ENCODE data around the gene CCDC158.
"Not testable (repeated sequence)": the region's sequence is repeated elsewhere in the genome, so short reads cannot be mapped to it uniquely, and the experiment has no call there.

The CCDC158 gene

DNA sequence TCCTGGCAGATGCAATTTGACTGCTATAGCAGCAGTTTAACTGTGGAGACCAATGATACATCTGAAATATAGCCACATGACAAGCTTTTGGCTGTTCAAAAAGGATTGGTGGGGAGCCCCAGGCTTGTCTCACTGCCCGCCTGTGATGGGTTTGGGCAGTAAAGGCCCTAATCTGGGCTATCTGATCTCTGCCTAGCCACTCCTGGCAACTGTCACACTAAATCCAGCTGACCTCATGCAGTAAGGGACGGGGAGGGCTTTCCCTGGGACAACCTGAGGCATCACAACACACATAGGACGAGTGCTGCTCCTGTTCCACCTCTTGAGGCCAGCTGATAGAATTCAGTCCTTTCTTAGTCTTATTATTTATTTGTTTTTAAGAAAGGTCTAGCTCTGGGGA is 56.2 kb downstream of the CCDC158 start:
- no peak for DNase-seq

DNA sequence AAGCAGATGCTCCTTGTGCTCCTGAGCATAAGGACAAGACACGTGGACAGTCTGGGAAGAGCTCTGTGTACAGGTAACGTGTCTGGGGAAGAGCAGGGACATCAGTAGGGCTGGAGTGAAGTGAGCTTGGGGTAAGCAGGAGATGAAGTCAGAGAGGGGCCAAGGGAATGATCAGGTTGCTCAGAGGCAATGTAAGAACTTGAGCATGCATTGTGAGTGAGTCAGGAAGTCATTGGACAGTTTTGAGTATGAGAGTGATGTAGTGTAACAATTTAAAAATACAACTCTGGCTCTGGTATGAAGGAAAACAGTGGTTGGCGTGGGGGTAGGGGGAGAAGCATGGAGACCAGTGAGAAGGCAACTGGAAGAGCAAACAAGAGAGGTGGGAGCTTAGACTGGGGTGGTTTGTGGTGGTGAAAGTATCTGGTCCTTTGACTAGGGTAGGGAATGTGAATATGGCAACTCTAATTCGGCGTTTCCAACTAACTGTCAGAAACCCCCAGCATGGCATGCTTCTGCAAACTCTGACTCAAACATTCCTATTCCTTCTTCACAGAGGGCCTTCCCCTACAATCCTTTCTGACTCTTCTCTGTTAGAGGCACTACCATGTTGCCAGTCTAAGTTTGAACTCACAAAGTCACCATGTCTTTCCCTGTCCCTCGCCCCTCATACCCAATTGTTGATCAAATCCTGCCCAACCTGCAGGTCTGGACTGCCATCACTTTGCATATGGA is 57.2 kb downstream of the CCDC158 start:
- no peak for DNase-seq

DNA sequence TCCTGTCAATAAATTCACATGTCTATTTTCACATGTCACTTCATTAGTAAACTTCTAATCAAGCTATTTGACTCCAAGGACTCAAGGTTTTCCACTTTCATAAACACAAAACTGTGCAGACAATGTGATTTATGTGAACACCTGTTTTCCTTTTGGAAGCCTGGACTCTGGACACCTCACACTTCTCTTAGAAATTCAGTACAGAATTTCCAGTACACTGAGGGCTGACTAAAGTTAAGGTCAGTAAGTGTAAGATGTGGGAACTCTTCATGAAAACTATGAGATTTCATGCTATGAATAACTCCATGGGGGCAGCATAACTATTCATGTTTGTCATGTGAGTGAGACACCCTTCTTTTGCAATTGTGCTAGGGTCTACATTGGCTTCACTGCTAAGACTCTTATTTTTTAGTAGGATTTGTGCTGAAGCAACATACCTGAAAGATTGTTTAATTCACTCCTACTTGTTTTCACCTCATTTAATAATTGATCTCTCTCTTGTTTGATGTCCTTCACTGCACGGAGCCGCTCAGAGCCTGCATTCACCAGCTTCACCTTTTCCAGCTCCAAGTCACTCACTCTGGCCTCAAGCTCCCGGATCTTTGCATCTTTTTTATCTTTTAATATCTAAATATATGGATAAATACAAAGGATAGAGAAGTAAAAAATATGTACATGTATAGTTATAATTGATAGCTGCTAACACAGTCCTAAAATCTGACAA is 59.1 kb downstream of the CCDC158 start:
- no peak for DNase-seq

DNA sequence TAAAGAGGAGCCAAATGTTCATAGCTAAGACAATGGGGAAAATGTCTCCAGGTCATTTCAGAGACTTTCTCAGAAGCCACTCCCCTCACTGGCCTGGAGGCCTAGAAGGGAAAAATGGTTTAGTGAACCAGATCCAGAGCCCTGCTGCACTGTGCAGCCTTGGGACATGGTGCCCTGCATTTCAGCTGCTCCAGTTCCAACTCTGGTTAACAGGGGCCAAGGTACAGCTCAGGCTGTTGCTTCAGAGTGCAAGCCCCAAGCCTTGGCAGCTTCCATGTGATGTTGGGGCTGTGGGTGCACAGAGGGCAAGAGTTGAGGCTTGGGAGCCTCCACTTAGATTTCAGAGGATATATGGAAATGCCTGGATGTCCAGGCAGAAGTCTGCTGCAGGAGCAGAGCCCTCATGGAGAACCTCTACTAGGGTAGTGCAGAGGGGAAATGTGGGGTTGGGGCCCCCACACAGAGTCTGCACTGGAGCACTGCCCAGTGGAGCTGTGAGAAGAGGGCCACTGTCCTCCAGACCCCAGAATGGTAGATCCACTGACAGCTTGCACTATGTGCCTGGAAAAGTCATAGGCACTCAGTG is 61.0 kb downstream of the CCDC158 start:
- DNase-seq = not testable (repeated sequence)

- DNase-seq = no peak
These were observed 63.0 kb downstream of the CCDC158 start for GRCh38 chr4:76357981-76358380.

- DNase-seq = no peak
These were observed 66.1 kb downstream of the CCDC158 start for GRCh38 chr4:76354517-76355473.

DNA sequence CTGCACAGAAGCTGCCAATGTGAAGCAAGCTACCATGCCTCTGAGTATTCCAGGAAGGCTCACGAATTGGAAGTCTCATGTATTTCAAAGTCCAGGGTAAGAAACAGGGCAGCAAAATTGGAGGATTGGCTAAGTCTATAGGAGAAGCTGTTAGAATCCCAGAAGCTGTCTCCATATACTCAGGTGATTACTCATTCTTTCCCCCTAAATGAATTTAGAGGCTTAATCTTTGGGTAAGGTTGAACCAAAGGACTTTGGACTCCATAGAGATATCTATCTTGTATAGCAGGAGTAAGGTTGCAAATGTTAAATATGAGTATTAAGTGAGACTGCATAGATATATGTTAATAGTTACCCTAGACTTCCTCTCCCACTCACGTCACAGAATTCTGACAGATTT is 78.1 kb downstream of the CCDC158 start:
- DNase-seq = no peak

DNA sequence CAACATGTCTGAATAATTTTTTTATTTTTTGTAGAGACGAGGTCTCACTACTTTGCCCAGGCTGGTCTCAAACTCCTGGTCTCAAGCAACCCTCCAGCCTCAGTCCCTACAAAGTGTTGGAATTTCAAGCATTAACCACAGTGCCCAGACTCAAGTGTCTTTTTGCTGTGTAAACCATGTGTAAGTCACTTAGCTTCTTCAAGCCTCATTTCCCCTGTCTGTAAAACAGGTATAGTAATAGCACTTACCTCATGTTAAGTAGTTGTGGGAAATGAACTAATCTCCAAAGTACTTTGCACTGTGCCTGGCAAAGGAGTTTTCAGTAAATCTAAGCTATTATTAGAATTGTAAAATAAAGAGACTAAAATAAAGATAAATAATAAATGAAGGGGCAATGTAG is 78.8 kb downstream of the CCDC158 start:
- DNase-seq = peak; percentile 16

GRCh38 chr4:76341063-76341462 is 79.9 kb downstream of the CCDC158 start:
- DNase-seq = no peak

- DNase-seq = no peak
These were observed 81.6 kb downstream of the CCDC158 start for GRCh38 chr4:76339364-76339763.

DNA sequence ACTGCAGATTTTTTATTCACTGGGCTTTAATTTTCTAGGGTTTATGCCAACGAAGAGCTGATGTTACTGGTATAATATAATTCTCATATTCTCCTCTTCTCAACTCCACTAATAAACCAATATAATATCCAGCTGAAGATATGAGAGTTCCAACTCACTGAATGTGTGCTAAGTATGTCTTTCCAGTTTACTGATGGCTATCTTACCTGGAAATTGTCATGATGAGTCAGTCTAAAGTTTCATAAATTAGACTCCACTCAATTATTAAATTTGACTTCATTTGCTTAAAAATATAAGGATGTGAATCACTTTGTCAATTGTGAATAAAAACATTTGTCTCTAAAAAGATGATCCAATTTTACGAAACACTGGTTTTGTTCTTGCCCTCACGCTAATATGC is 86.1 kb downstream of the CCDC158 start:
- no peak for DNase-seq

- no peak for DNase-seq
These were observed 94.4 kb downstream of the CCDC158 start for GRCh38 chr4:76326515-76326914.

DNA sequence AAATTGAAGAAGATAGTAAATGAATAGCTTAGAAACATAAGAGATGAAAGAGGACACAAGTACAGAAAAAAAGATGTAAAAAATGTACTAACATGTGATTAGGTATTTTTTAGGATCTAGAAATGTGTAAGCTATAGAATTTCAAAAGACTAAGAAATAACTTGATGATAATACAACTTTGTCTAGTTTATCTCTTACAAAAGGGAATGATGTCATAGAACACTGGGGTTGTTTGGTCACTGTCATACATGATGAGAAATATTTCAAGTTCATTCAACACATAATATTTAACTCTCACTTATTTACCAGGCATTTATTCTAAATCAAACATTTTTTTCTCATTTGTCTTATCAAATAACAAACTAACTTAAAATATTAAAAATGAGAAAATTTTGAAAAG is 95.9 kb downstream of the CCDC158 start:
- DNase-seq = no peak

GRCh38 chr4:76322236-76322635 is 98.7 kb downstream of the CCDC158 start:
- DNase-seq = no peak

DNA sequence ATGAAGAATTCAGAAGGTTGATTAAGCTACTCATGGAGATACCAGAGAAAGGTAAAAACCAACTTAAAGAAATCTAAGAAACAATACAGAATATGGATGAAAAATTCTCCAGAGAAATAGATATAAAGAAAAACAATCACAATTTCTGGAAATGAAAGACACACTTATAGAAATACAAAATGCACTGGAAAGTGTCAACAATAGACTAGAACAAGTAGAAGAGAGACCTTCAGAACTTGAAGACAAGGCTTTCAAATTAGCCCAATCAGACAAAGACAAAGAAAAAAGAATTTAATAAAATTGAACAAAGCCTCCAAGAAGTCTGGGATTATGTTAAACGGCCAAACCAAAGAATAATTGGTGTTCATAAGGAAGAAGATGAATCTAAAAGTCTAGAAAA is 104.8 kb downstream of the CCDC158 start:
- no peak for DNase-seq

DNA sequence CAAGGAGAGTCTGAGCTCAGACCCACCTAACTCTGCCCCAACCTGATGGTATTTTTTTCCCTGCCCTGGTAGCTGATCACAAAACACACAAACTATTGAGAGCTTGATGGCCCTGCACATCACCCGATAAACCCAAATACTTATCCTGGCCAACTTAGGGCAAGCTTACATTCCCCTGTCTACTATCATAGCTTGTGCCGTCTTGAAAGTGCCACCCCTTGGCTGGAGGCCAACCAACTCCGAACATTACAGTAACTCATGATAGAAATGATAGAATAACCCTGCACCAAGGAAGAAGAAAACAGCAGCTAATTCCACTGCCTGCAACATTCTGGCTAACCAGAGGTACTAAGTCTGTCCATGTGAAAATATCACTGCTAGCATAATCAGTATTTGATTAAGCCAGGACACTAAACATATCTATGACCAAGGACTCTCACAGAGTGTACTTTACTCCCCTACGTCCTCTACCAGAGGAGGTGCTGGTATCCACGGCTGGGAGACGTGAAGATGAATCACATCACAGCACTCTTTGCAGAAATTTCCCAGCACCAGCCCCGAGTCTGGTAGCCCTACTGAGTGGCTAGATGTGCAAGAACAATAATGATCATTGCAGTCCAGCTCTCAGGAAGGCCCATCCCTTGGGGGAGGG is 105.5 kb downstream of the CCDC158 start:
- DNase-seq = no peak

DNA sequence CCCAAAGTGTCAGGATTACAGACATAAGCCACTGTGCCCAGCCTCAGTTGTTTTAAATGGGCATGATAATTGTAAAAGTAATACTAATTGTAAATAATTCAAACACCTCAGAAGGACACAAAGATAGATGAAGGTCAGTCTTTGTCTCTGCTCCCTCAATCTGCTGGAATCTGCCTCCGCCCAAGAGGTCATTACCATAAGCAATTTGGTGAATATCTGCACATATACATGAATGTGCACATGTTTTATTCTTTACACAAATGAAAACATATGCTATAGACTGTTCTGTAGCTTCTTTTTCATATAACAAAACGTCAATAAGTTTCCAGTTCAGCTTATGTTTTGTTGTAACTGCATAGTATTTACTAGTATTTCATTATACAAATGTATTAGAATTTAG is 107.4 kb downstream of the CCDC158 start:
- no peak for DNase-seq

- no peak for DNase-seq
These were observed 108.5 kb downstream of the CCDC158 start for GRCh38 chr4:76312457-76312856.

GRCh38 chr4:76311896-76312331 is 109.0 kb downstream of the CCDC158 start:
- no peak for DNase-seq

DNA sequence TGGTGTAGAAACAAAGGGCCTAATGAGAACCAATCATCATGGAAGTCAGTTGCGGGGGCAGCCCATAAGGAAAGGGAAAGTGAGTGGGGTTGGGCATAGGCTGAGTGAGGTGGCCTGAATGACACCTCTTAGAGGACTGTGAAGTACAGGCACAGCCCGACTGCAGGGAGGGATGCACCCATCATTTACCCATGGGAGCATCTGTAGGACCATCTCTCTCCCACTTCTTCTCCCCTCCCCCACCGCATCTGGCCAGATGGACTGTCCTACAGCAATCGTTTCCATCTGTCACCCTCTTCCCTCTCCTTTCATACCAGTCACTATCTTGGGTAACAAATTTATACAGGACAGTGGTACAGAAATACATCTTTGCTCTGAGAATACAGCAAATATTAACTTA is 110.3 kb downstream of the CCDC158 start:
- DNase-seq = no peak

DNA sequence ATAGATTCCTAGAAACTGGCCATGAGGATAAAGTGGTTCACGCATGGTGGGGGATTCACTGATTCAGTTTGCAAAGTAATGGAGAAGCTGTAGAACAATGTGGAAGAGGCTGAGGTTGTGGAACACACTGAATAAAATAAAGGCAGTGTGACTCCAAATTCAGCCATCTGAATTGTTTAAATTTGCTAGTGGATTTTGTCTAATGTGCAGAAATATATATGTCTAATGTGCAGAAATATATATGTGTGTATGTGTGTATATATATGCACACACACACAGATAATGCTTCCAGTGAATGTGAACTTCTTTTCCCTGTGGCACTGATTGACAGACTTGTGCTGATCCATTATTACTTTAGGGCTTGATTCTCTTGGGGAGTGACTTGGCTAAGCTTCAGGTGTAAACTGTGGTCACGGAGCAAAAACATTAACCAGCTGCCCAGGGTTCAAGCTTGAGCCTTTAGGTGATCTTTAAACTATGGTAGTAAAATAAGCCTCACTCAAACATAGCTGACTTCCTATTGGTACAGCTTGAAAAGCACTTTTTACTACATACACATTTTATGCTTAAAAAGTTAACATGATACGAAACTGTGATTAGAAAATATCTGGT is 110.9 kb downstream of the CCDC158 start:
- DNase-seq = no peak

DNA sequence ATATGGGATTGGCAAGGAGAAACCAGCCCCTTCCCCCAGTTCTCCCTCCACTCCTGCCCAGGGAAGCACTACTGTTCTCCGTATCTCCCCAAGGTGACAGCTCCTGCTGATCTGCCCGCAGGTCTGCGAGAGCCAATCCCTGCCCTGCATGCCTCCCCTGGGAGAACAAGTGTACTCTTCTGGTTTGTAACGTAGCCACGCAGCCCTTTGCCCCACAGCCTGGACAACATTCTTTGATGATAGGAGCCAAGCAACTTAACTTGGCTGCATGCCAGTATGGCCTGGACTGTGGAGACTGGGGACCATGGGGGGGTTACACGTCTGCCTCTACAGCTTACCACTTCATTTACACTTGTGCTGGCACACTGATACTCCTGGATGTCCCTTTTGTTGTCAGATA is 112.4 kb downstream of the CCDC158 start:
- DNase-seq = no peak
